Right lobe of liver (tissue), 4 donors: ENCODE data around the gene ADARB2.

Experiments used
- POLR2A ChIP-seq: fragments of 450-650 bp; IDR thresholded peaks from one replicate; pipeline ENCODE4 v1.6.1; 2017; ENCODE audit warnings: antibody characterized with exemption, mild to moderate bottlenecking
- TF ChIP-seq, protein P1 (sequence below), 4 donors: fragments of 200-600 bp in 3 of 4; fragments of 450-650 bp in 1 of 4; IDR thresholded peaks; one replicate each; pipeline versions ENCODE4 v1.5.1 to v1.8.0; 2016 to 2022; ENCODE audit warnings: antibody characterized with exemption in 4 of 4, mild to moderate bottlenecking in 2 of 4
- donor health status: DM: no; HTN: no; CAD: no.
- donor health status: DM: no; HTN: no; CAD: no.
- donor health status: DM: no; HTN: yes; CAD: no.

- TF ChIP-seq POLR2A = no peak
- TF ChIP-seq, protein P1, sequence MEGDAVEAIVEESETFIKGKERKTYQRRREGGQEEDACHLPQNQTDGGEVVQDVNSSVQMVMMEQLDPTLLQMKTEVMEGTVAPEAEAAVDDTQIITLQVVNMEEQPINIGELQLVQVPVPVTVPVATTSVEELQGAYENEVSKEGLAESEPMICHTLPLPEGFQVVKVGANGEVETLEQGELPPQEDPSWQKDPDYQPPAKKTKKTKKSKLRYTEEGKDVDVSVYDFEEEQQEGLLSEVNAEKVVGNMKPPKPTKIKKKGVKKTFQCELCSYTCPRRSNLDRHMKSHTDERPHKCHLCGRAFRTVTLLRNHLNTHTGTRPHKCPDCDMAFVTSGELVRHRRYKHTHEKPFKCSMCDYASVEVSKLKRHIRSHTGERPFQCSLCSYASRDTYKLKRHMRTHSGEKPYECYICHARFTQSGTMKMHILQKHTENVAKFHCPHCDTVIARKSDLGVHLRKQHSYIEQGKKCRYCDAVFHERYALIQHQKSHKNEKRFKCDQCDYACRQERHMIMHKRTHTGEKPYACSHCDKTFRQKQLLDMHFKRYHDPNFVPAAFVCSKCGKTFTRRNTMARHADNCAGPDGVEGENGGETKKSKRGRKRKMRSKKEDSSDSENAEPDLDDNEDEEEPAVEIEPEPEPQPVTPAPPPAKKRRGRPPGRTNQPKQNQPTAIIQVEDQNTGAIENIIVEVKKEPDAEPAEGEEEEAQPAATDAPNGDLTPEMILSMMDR (IDR thresholded peaks at IDR 0.05) = no peak
Measured at GRCh38 chr10:1182280-1183032, 554.9 kb downstream of the ADARB2 start.
